Stimulated activated naive CD4-positive, alpha-beta T cell (primary cell): ENCODE measurements around the gene EDN2.
A peak's percentile ranks its signal among the peaks of the same experiment; 100 is the strongest.

Experiments used
- DNase-seq, 6 experiments: peaks; one replicate each; lab custom pipeline; 2025; lab: John Stamatoyannopoulos, UW

Gene EDN2

DNA sequence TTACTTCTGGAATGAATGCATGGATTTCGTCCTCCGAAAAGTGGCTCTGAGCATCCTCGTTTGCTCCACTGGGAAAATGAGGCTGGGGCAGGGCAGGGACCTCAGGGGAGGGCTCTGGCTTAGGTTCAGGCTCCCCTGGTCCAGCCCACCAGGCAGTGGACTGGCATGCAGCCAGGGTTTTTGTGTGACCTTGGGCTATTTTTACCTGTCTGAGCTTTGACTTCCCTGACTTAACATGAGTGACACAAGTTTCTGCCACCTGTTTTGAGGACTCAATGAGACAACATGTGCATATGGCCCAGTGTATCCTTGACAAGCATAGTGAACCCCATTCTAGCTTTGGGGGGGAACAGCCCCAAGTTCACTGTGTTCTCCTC is 32.6 kb upstream of the EDN2 start:
- no peak for DNase-seq

DNA sequence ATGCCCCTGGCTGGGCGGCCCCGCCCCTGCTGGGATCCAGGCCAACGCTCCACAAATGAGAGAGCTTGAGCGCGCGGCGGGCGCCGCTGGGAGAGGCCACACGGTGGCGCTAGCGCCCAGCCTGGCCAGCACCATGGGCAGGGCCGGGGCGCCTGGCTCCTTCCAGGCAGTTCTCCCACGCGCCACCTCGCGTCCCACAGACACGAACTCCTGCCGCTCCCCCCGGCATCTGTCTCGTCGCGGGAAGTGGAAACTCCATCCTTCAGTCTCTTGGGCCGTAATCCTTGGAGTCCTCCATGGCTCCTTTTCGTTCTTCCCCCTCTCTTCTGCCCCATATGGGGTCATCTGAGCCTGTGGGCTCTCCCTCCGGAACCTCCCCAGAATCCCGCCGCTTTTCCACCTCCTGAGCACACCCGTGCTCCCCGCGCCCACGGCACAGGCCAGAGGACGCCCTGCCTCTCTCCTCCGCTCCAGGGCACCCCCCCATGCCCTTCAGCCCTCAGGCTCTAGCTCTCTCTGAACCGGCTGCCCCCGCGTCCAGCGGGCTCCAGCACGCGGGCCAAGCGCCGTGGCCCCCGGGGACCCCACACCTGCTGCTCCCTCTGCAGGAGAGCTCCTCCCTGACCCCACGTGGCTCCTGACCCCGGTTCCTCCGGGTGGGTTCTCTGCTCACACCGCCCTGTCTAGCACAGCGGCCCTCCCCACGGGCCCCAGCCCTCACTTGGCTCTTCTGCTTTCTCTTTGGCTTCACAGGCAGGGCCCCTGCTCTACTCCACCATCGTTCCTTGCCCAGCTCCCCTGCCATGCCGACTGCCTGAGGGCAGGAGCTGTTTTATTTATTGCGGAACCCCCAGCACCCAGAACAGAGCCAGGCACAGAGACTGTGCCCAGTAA is 31.9 kb upstream of the EDN2 start:
- peak in 5 of 6 experiments; percentile 7 to 50 (median 27) for DNase-seq

DNA sequence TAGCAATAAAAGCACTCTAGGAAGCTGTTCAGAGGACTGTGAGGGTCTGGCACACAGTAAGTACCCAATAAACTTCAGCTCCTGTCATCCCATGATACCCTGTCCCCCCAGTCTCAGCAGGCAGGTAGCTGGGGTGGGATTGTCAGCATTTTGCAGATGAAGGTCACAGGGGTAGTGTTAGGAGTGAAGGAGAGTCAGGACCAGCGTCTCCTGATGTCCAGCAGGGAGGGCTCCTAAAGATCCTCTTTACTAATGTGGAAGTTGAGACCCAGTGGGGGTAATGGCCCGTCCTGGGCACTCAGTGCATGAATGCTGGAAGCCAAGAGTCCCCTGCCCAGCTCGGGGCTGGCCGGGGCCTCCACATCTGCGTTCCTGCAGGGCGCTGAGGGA is 31.3 kb upstream of the EDN2 start:
- no peak for DNase-seq

DNA sequence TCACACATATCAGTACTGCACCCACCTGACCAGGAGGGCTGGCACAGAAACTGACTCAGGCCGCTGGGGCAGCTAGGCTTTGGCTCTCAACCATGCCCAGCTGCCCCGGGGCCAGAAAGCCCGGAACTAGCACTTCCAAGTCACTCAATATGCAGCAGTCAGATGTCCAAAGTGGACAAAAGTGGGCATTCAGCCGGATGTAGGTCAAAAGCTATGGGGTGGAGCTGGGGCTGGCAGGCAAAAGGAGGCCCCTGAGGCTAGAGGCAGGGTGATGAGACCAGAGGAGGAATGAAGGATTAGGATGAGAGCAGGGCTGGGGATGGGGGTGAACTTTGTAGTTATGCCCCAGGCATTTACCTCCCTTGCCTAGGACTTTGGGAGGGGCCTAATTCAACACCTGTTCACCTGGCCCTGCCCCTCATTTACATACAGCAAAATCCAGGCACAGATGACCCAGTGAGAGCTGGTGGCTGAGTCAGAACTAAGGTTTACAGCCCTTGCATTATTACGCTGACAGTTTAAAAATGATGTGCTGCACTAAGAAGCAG is 30.7 kb upstream of the EDN2 start:
- no peak for DNase-seq

DNA sequence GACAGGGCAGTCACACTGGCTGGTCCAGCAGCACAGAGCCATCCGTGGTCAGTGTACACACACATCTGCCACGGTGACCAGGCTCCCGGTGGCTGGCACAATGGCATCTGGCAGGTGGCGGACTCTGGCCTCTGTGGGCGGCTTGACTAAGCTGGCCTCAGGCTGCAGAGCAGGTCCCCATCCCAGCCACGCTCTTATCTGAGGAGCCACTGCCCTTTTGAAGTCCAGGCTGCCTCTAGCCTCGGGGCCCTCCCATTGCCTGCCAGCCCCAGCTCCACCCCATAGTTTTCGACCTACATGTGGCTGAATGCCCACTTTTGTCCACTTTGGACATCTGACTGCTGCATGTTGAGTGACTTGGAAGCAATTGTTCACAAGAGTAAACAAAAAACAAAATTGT is 29.9 kb upstream of the EDN2 start:
- no peak for DNase-seq

DNA sequence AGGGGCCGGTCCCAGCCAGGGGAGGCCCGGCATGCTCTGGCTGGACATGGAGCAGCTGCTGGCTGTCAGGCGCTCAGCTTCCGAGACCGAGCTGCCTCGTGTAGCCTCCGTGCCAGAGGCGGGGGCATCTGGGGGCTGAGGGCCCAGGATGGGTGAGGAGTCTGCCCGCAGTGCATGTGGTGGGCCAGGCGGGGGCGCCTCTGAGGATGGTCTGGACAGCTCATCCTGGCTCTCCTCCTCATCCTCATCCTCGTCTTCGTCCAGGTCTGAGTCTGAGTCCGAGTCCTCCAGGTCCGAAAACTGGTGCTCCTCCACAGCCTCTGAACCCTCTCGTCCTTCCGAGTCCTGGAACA is 28.9 kb upstream of the EDN2 start:
- no peak for DNase-seq

DNA sequence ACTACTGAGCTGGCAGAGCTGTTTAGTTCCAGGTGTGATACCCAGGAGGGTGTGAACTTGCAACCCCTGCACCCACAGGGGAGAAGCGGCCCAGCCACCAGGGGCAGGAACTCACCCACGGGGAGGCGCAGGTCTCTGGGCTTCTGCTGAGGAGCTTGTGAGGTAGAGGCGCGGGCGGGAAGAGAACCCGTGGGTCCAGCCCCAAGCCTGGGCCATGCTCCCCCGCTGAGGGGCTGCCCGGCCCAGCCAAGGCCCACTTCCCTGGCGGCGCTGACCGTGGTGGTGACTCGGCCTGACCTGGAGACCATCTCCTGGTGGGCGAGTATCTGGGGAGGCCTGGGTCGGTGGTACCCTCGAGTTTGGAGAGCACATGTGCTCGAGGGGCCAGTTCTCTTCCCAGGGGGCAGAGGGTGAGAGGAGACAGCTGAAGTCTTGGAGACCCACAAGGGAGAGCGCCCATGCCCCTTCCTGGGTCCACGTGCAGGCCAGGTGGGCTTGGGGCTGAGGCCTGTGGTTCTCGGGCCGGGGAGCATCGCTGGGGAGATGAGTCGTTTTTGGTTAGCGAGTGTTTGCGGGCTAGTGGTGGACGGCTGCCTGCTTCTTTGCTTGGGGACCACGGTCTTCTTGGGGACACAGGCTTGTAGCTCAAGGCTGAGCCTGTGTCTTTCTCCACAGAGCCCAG is 28.4 kb upstream of the EDN2 start:
- no peak for DNase-seq

DNA sequence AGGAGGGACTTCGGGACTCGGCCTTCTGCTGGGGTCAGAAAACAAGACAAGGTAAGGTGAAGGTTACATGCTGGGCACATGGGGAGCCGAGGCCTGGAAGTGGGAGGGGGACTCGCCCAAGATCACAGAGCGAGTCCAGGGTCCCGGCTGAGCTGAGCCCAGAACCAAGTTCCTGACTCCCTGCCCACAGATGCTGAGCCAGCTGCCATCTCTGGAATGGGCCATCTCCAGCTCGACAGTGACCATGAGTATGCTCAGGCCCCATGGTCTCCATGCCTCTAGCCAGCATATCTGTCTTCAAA is 26.7 kb upstream of the EDN2 start:
- no peak for DNase-seq

DNA sequence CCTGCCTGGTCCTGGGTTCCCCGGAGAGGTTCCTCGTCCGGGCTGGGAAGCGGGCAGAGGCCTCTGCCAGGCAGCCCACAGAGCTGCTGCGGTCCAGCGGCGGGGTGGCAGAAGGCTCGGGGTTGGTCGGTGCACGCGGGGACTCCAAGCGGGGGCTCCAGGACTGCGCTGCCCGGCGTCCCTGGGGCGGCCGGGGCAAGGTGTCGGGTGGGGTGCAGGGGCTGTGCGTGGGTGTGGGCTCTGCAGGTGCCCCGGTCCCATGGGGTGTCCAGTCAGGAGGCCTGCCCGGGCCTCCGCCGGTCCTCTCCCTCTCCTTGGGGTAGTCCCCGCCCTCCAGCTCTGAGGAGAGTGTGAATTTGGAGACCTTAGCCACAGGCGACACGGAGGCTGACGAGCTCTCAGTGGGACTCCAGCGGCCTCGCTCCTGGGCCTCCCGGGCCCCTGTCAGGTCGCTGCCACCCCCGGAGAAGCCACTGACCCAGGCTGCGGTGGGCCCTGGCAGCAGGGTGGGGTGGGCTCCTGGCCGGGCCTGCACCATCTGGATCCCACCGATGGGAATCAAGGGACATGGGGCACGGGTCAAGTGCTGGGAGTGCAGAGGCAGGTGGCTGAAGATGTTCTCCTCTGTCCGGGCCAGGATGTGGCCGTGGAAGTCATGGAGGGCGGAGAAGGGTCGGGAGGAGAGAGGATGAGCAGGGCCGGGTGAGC is 26.2 kb upstream of the EDN2 start:
- no peak for DNase-seq

DNA sequence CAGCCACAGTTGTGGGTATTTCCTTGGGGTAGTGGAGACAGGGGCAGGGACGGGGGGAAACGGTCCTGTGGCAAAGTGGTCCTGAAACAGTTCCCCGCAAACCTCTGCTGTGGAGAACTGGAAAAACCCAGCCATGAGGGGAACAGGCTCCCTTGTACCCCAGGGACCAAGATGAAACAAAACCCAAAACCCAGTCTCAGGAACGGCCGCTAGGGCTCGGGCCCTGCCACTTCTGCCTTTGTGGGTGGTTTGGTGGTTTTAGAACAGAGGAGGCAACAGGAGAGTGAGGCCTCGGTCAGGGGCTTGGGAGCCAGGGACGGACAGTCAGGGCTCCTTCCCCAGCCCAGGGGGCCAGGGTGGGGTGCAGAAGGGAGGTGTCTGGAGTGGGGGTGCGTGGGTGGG is 24.8 kb upstream of the EDN2 start:
- no peak for DNase-seq

DNA sequence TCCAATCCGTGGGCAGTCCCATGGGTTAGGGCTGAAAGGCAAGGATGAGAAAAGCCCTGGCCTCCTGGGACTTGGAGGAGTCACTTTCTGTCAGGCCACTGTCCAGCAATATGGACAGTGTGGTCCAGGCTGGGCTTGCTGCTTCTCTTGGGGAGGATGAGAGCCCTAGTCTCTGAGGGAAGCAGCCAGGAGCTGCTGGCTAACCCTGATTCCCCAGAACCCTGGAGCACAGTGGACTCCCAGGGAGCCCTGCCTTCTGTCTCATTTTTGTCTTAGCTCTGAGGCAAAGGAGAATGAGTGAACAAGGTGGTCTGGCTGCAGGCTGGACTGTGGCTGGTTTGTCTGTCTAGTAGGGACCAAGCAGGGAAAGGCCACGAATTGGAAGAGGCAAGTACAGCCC is 23.8 kb upstream of the EDN2 start:
- no peak for DNase-seq

DNA sequence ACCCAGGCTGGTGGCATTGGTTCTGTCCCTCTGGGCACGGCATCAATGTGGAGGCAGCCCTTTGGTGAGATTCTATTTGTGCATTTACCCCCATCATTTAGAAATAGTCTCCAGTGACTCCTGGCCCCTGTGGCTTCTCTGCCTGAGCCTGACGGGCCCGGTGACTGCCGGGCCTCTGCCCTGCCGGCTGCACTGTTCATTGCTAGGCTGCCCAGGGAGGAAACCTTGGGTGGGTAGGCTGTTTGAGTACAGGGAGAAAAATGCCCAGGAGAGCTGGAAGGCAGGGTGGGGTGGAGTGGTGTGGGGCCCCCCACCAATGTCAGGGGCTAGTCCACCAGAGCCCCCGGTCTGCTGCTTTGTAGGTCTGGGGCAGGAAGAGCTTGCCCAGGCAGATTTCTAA is 23.4 kb upstream of the EDN2 start:
- no peak for DNase-seq

DNA sequence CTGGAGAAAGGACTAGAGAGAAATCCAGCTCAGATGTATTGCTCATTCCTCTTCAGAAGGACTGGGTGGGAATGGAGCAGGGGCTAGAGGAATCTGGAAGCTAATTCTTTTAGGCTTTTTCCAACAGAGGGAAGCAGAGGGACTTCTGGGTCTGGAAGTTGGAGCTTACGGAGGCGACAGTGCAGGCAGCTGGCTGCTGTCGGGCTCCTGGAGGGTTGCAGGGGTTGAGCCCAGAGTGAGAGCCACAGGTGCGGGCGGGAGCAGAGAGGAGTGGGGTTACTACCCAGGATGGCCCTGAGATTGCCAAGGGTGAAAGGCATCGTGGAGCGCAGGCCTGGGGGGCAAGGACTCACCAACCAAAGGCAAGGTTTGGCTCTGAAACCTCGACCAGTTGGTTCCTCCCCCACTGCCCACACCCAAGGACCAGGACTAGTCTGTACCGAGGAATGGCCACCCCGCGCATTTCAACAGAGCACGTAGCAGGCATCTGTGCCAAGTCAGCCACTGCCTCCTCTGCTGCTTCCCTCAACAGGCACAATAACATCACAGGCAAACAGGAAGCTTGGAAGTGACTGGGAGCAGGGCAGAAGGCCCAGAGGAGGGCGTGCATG is 22.7 kb upstream of the EDN2 start:
- DNase-seq: no peak

DNA sequence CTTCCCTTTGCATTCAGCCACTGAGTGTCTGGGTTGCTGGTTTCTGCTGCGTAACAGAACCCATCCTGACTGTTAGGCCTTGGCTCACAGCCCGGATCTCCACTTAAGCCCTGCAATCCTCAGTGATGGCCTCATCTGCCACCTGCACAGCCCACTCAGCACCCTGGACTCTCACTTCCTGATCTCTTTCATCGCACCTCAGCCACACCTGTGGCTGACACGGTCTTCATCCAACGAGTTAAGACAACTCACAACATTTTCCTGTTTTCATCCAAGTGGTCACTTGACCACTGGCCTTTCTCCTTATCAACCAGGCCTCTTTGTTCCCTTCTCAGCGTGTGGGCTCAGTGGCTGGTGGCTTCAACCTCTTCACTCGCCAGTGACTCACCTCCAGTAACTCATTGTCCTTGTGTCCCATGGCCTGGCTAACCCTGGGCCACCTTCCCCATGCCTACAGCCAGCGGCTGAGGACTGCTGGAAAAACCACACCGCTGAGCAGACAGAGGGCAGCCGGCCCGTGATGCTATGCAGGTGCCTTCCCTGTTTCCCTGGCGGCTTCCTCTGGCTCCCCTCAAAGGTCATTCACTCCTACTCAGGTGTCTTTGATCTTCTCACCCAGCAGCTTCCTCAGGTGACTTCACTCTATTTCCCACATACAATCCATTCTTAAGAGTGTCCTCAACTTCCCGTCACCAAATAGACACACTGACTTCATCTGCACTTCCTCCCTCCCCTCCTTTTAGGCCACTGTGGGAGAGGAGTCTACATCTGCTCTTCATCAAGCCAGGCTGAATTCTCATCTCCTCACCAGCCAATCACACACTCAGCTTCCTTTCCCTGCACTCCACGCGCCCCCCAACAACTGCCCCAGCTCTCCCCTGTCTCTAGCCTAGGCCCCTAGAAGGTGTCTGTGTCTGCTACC is 19.9 kb upstream of the EDN2 start:
- no peak for DNase-seq

DNA sequence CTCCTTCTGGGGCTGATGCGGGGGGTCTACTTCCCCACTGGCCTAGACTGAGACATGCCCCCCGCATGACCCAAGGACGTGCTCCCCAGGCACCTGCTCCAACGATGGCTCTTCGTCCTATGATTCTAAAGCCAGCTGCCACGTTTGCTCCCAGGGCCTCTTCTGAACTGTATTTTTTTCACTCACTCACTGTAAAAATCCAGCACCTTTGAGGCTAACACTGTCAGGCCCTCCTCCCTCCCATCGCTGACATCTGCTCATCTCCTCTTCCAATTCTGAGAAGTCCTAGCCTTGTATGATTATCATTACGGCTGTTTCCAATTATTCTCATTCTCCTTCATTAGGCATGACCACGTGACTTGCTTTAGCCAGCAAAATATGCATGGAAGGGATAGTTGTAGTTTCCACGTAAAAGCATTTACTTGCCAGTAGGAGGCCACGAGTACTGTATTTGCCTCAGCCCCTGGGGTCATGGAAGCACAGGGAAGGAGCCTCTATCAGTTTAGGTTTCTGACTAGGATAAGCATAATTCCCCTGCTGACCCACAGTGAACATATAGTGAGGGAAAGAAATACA is 19.1 kb upstream of the EDN2 start:
- DNase-seq: no peak

DNA sequence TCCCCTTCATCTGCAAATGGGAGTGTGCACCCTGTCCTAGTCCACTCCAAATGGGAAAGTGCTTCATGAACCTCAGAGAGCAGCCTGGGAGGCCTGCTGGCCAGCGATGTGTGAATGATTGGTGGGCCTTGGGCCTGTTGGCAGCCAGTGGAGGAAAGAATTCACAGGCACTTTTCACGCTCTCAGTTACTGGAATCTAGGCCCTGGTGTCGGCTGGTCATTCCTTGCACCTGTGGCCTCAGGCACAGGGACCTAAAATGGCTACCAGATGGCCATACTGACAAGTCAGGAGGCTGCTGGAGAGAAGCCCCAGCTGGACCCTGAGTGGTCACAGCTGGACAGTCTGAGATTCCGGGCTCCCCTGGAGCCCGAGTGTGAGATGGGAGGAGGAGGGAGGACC is 18.4 kb upstream of the EDN2 start:
- DNase-seq: no peak

DNA sequence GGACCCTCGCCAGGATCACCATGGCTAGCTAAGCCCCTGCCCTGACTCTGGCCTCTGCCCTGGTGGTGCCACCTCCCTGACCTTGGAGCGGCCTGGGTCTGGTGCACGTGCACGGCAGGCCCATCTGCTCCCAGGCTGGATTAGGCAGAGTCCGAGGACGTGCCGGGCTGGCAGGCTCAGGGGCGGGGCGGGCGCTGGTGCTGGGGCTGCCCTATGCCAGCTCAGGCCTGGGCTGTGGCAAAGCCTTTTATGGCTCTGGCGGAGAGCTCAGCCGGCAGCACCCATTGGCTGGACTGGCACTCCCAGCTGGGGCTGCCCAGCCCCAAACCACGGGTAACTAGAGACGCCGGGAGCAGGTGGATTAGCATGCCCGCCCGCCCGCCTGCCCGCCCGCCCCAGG is 17.1 kb upstream of the EDN2 start:
- no peak for DNase-seq

DNA sequence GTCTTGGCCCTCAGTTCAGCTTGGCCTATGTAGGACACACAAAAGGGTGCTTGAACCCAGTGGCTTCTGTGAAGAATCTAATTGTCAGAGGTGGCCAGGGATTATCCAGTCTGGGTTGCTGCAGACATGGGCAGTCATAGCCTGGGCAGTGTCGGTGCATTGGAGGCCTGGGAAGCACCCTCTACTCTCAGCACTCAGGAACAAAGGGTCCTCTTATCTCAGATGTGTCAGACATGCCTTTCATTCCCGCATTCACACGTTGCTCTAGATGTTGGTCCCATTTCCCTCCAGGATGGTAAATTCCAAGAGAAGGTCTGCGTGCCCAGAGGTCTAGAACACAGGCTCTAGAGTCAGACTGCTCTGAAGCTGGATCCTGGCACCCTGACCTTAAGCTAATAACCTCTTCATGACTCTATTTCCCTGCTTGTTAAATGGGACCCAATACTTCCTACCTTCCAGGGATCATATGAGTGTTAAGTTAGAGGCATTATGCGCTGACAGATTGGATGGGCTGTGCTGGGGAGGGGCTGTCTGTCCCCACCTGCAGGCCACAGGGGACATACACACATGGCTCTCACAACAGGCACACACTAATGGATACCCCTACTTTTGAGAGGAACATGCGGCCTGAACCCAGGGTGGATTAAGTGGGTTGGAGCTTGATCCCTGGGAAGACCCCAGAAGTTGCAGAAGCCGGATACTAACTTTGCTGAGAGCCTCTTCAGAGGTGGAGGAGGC is 16.5 kb upstream of the EDN2 start:
- DNase-seq: no peak

DNA sequence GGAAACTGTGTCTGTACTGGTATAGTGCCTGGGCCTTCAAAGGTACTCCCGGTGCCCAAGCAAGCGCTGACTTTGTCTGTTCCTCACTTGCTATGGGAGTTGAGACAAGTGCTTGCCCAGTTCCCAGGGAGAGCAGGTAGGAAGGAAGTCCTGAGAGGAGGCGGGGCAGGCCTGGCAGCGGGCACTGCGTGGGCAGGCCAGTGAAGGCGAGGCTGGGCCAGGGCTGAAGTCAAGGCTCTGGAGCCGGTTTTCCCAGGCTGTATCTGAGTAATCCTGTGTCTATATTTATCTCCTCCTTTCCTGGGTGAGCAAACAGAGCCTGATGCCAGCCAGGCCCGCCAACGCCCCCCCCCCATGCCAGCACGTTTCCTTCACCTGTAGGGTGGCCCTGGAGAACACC is 15.9 kb upstream of the EDN2 start:
- no peak for DNase-seq

DNA sequence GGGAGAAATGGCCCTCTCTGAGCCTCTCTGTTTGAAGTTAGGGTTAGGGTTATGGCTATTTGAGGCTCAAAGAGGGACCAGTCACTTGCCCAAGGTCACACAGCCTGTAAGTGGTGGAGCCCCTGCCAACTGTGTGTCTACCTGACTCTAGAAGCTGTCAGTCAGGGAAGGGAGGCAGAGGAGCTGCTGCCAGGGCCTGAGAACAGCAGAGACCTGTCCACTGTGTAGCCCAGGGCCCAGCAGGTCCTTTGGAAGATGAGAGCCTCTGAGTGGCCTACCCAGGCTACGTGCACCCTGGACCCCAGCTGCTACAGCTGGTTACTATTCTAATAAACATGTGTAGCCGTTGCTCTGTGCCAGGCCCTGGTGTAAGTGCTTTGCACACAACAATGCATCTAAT is 15.1 kb upstream of the EDN2 start:
- no peak for DNase-seq

DNA sequence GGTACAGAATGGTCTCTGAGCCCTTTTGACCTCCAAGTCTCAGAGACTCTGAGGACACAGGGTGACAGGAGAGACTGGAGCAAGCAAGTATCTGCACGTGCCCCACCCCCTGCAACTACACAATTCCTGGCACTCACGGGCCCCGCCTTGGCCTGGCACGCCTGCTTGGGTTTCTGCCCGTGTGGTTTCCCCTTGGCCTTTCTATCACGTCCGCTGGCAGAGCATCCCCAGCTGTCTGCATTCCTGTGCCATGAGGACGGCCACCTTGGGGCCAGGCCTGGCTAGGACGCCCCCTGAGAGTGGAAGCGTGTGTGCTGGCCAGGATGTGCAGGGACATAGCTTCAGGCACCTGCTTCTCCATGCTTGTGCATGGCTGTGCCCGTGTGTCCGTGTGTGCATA is 14.3 kb upstream of the EDN2 start:
- no peak for DNase-seq
